ENCODE data around the gene DYNC1LI2. TPM values are rescaled to one million over a fixed set of nuclear protein-coding genes. Genes with fewer than 3 reads are reported as not detected.

The DYNC1LI2 gene
- total and polyA plus RNA-seq, 11 donors, result 38.3 to 117 (median 87.2) TPM

DNA sequence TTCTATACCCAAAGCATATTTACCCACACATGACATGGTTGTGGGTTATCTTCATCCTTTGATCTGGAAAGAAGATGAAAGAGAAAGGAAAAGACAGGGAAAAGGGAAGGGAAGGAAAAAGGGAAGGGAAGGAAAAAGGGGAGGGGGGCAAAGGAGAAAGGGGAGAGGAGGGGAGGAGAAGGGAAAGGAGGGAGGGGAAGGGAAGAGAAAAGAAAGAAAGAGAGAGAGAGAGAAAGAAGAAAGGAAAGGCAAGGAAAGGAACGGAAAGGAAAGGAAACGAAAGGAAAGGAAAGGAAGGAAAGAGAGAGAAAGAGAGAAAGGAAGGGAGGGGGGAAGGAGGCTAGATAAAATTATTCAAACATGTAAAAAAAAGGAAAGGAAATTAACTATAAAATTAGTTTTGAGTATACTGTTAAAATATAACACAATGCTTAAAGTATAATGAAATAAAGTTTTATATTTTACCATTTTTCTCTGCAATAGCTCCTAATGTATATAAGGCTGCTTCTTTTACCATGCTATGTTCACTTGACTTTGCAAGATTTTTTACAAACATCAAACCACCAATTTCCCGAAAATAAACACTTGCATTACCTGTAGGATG is 38.8 kb upstream of the DYNC1LI2 start:
- H3K27ac ChIP-seq, result no peak overlapping the region
- 50 to 60% (median 56%) methylated on average over 3 of the region's 3 CpGs for WGBS, 4 donors

DNA sequence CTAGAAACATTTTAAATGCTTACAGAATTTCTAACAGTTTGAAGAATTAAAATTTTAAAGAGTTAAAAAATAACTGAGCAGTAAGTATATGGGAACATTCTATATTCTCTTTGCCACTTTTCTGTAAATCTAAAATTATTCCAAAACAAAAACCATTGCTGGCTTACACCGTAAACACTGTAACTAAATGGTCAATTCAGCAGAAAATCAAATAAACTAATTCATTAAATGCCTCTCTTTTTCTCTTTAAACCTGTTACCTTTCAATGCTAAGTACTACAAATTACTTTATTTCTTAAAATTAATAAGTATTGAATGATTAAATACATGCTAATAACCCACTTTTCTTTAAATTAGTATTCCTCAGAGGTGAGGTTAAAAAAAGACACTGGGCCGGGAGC is 36.0 kb upstream of the DYNC1LI2 start:
- Histone ChIP-seq H3K4me1 (no peaks in the 10 kb centered on the region), H3K27ac (no peak overlapping the region), H3K27me3 (no peaks in the 10 kb centered on the region), H3K36me3 (no peaks in the 10 kb centered on the region), H3K4me3 (no peak overlapping the region), H3K9me3 (no peaks in the 10 kb centered on the region)
- intact Hi-C loops (cut with DNase I), result no loop called here
- no peak for ATAC-seq
- TF ChIP-seq CTCF (IDR thresholded peaks at IDR 0.05), result no peak
- TF ChIP-seq POLR2A (IDR thresholded peaks at IDR 0.05), result no peak
- no peak for DNase-seq
- 75 to 98% (median 95%) methylated on average over 2 of the region's 2 CpGs for WGBS, 4 donors

More for the DNA sequence above, 38.8 kb upstream of the DYNC1LI2 start:
- Histone ChIP-seq H3K4me3 (no peak overlapping the region), H3K4me1 (no peaks in the 10 kb centered on the region), H3K27me3 (no peaks in the 10 kb centered on the region), H3K36me3 (no peaks in the 10 kb centered on the region), H3K9me3 (no peaks in the 10 kb centered on the region)
- no peak for TF ChIP-seq CTCF (IDR thresholded peaks at IDR 0.05)
- TF ChIP-seq POLR2A (IDR thresholded peaks at IDR 0.05), result no peak
- intact Hi-C loops (cut with DNase I), result no loop called here
- DNase-seq, result no peak
- no peak for ATAC-seq

DNA sequence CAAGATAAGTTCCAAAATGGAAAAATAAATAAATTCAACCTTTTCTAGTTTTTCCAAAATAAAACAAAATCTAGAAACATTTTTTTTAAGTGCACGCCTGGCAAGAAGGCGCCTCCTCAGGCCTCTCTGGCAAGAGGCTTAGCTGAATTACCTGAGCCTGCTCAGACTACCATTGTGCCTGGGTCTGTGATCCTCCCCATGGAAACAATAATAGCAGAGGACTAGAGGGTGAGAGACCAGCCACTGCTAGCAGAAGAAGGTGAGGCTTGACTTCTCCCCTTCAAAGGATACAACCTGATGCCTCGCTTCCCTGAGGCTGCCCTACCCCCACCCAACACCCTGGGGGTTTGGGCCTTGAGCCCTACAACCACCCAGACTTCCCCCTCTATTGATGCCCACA is 35.1 kb upstream of the DYNC1LI2 start:
- no peaks in the 10 kb centered on the region for H3K9me3 ChIP-seq
- no peak for TF ChIP-seq CTCF (IDR thresholded peaks at IDR 0.05)
- no peak for TF ChIP-seq POLR2A (IDR thresholded peaks at IDR 0.05)
- DNase-seq, result no peak
- H3K36me3 ChIP-seq, result no peaks in the 10 kb centered on the region
- intact Hi-C loops (cut with DNase I), result no loop called here
- no peaks in the 10 kb centered on the region for H3K27me3 ChIP-seq
- H3K4me1 ChIP-seq, result no peaks in the 10 kb centered on the region
- WGBS, 4 donors, result 96 to 98% (median 97%) methylated on average over 3 of the region's 3 CpGs
- H3K27ac ChIP-seq, result no peak overlapping the region
- H3K4me3 ChIP-seq, result no peak overlapping the region
- no peak for ATAC-seq

DNA sequence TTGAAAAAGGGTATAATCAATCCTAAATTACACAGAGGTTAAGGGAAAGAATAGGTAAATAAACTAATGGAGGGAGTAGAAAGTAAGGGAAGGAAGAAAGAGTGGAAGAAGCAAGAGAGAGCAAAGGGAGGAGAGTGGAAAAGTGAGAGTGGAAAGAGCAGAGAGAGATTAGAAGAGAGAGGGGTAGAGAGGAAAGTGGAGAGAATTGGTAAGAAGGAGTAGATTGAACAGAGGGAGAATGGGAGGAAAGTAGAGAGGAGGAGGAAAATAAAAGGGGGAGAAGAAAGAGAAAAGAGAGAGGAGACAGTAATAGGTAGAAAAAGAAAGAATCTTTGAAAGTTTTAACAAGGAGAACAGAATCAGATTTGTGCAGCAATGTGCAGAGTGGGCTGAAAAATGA is 25.0 kb upstream of the DYNC1LI2 start:
- intact Hi-C loops (cut with DNase I), result no loop called here
- no peak overlapping the region for H3K27ac ChIP-seq
- TF ChIP-seq POLR2A (IDR thresholded peaks at IDR 0.05) (no peak), CTCF (IDR thresholded peaks at IDR 0.05) (no peak)

More for the DNA sequence above, 25.0 kb upstream of the DYNC1LI2 start:
- no peak for DNase-seq
- H3K36me3 ChIP-seq, result no peaks in the 10 kb centered on the region
- H3K4me1 ChIP-seq, result no peaks in the 10 kb centered on the region
- no peaks in the 10 kb centered on the region for H3K9me3 ChIP-seq
- no peak for ATAC-seq
- H3K27me3 ChIP-seq, result no peaks in the 10 kb centered on the region
- no peak overlapping the region for H3K4me3 ChIP-seq
